ENCODE results near the gene PRDM16.
"Not testable (repeated sequence)": the region's sequence is repeated elsewhere in the genome, so short reads cannot be mapped to it uniquely, and the experiment has no call there.

Gene PRDM16

DNA sequence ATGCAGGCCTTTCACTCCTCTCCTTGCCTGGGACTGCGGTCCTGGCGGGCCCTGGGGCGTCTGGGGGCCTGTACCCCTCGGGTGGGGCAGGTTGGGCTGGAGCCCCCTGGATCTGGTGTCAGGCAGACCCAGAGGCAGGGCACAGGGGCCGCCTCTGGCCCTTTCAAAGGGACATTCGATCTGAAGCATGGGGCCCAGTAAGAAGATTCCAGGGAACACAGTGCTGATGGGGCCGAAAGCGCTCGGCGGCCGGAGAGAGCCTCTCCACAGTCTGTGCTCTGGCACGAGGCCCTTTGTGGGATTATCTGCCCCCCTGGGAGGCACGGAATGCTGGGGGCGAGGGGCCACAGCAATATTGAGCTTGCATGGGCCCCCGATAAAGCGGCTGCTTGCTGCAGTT, 15.2 kb downstream of the PRDM16 start:
- DNase-seq, result peak; percentile 21

GRCh38 chr1:3084726-3085125, 15.7 kb downstream of the PRDM16 start:
- DNase-seq, result no peak

GRCh38 chr1:3085721-3086120, 16.7 kb downstream of the PRDM16 start:
- DNase-seq, result no peak

DNA sequence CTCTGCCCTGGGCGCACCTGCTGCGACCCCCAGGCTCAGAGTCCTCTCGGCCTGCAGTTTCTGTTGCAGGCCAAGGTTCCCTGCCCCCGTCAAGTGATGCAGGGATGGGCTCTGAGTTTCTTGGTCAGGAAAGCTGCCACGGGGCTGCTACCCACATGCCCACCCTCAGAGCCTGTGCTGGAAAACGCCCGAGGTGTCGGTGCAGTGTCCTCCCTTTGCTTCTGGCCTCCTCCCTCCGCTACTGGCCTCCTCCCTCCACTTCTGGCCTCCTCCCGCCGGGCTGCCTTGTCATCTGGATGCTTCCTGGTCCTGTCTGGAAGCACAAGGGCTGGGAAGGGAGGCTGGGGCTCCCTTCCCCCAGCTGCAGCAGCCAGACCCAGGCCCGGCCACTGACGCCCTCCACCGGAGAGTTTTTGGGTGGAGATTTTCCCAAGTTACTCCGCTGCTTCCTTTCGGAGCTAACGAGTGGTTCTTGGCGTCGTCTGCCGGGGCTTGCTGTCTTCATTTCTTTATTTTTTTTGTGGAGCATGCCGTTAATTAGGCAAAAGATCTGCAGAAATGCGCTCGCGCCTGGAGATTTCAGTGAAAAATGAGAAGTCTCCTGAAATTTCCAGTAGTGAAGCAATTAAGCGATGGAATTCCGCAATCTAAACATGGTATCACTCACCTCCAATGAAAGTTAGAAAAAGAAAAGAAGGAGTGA, 17.4 kb downstream of the PRDM16 start:
- DNase-seq, result peak; percentile 25

DNA sequence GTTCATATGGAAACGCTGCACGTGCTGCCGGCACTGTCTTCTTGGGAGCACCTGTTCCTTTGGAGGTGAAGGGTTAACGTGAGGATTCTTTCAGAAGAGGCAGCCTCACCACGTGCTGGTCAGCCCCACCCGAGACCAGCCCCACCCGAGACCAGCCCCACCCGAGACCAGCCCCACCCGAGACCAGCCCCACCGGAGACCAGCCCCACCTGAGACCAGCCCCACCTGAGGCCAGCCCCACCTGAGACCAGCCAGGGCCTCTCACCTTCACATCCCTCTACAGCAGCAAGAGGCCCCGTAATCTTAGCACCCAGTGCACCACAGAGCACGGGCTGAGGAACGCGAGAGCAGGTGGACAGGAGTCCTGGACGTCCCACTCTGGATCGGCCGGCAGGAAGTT, 18.0 kb downstream of the PRDM16 start:
- DNase-seq, result no peak

DNA sequence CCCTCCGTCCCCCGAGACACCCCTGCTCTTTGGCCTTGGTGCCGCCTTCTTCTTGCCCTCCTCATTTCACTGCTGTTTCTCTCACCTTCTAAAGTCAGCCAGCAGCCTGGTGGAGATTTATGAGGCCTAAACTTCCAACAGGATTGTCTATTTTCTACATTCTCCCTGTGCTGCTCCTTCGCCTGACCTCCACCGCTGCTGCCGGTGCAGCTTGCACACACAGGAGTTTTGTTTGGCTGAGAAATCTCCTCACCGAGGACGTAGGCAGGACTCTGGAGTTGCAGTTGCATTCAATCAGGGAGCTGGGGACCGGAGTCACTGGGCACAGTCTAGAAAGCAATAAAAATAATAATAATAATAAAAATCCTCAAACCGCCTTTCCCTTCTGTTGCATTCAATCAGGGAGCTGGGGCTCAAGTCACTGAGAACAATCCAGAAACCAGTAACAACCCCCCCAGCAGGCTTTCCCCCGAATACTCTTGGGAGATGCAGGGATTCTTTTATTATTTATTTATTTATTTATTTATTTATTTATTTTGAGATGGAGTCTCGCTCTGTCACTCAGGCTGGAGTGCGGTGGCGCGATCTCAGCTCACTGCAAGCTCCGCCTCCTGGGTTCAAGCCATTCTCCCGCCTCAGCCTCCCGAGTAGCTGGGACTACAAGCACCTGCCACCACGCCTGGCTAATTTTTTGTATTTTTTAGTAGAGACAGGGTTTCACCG, 19.1 kb downstream of the PRDM16 start:
- DNase-seq, result not testable (repeated sequence)

- no peak for DNase-seq
Observed at GRCh38 chr1:3089490-3089889, 20.5 kb downstream of the PRDM16 start.

GRCh38 chr1:3091334-3091733, 22.3 kb downstream of the PRDM16 start:
- DNase-seq, result no peak

- DNase-seq, result no peak
Observed at GRCh38 chr1:3092530-3092929, 23.5 kb downstream of the PRDM16 start.

- DNase-seq, result no peak
Observed at GRCh38 chr1:3093898-3094626, 25.1 kb downstream of the PRDM16 start.

GRCh38 chr1:3094863-3095780, 26.1 kb downstream of the PRDM16 start:
- no peak for DNase-seq

DNA sequence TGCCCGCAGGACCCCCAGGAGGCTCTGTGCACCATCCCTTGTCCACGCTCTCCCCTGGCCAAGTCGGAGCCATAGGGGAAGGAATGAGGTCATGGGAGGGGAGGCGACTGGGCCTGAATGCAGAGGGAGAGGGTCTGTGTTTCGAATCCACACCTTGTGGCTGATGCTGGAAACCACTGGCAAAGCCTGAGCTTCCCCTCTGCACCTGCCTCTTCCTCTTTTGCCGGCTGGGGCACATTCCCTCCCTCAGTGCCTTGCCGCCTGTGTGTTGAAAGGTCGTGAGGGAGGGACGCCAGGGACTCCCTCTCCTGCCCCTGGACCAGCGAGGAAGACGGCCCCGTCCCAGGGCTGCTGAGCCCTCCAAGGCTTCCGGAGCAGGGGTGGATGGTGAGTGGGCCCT, 27.3 kb downstream of the PRDM16 start:
- DNase-seq, result no peak

DNA sequence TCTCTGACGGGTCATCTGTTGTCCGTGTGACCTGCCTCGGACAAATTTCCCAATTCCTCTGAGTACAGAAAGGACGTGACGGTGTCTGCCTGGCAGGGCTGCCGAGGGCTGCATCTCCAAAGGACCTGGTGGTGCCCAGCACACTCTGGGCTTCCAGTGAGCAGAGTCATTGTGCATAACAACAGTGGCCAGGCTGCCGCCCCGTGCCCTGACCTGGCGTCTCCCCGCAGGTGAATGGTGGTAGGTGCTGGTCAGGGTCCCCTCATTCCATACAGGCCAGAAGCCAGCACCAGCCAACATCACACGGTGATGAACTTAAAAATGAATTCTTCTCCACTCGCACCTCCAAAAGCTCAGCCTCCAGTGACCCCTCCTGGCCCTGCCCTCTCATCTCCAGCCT, 28.2 kb downstream of the PRDM16 start:
- DNase-seq, result no peak

- peak; percentile 18 for DNase-seq
Observed at GRCh38 chr1:3097861-3098260, 28.9 kb downstream of the PRDM16 start.

GRCh38 chr1:3099861-3100260, 30.9 kb downstream of the PRDM16 start:
- no peak for DNase-seq

DNA sequence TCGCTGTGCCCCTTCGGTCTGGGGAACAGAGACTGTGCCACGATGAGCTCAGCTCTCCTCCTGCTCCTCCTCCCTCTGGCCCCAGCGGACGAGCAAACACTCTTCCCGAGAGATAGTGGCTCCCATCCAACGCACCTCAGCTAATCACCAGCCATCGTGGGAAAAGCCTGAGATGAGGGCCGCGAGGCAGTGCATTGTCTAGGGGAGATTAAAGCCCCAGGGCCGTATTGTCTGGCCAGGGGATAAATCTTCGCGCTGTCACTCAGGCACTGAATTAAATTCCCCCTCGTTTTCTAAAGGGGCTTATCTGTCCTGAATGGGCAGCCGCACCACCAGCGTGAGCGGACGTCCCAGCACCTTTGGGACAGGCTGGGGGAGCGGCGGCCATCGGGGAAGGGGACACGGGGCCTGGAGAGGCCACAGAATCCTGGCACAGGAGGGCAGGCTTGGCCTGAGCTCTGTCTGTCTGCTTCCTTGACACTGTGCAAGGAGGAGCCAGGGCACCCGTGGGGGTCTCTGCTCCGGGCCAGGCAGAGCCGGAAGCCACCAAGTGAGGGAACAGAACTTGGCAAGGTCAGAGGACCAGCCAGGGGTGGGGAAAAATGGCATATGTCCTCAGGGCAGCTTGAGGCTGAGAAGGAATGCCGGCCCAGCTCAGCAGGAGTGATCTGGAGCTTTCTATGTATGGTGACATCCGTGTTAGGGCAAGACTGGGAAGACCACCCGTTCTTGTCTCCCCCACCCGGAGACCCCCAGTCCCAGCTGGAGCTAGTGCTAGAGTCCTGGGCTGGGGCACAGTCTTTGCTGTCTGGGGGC, 32.3 kb downstream of the PRDM16 start:
- peak; percentile 61 for DNase-seq

DNA sequence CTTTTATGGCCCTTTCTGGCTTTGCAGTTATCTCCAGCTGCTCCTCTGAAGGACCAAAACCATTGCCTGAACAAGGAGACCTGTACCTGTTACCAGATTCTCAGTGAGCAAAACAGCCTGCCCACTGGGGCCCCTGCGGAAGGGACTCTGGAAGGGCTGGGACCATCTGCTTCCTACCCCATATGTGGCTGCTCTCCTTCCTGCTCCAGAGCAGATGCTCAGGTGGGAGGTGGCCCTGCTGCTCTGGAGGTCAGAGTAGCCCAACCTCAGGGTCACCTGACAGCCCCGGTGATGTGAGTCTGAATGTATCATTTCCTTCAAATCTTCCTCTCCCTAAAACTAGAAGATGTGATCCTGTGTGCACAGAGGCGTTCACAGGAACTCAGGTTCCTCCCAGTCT, 33.6 kb downstream of the PRDM16 start:
- no peak for DNase-seq

GRCh38 chr1:3103967-3104677, 35.1 kb downstream of the PRDM16 start:
- no peak for DNase-seq

GRCh38 chr1:3105167-3105863, 36.3 kb downstream of the PRDM16 start:
- peak; percentile 93 for DNase-seq

DNA sequence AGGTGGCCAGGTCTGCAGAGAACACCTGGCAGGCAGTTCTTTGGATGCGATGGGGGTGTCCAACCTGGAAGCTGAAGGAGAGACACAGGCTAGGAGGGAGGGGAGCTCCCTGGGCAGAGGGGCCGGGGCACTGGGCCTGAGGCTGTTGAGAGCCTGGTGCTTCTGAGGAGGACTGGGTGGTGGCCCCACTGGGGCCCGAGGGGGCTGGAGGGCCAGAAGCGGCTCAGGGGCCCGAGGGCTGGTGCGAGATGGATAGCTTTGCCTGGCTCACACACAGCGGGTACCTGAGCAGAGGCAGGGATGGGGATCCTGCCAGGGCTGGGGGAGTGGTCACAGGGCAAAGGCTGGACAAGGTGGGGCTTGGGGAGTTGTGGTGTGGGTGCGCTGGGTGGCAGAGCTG, 37.2 kb downstream of the PRDM16 start:
- DNase-seq, result no peak

GRCh38 chr1:3107201-3107600, 38.2 kb downstream of the PRDM16 start:
- no peak for DNase-seq

All from eye (tissue), 1 donor.